Esophagus muscularis mucosa (tissue), 3 donors: Measurements from ENCODE around the gene CAPN8.

Source experiments
- POLR2AphosphoS5 ChIP-seq, 2 donors: sonication (generic); formaldehyde crosslinking; IDR thresholded peaks; one replicate each; pipeline ENCODE4 v1.6.1; 2017; ENCODE audit warnings: antibody characterized with exemption in 2 of 2
- TF ChIP-seq, protein P1 (sequence below), 3 experiments: fragments of 200-600 bp in 2 of 3; fragments of 450-650 bp in 1 of 3; sonication (generic) in 2 of 3; IDR thresholded peaks; one replicate each; pipeline ENCODE4 v1.5.1; 2017 to 2019; ENCODE audit warnings: antibody characterized with exemption in 3 of 3, mild to moderate bottlenecking in 2 of 3, moderate library complexity in 1 of 3

DNA sequence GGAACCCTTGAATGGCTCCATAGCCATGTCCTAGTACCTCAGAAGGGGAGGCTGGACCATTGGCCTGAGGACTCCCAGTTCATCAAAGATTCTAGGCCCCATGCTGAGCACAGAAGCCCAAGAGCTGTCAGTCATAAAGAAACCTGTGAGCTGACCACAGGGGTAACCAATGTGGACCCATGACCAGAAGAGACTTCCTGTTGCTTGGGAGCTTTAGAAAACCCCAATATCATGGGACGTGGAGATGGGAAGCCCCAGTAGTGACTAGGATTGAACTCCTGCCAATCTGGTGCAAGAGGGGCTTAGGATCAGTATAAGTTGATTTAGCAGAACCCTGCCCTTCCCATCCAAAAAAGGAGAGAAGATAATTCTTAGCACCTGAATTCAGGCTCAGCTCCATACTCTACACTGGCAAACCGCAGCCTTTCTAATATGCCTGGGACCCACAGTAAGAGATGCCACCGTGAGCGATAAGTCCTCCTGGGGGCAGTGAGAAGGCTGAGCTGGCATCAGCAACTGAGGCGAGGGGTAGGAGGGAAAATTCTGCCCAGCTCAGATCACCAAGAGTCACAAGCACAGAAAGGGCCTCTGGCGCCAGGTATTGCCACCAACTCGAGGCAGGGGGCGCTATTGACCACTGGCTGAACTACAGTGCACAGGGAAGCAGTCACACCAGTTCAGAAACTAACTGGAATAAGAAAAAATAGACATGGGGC is 108.9 kb downstream of the CAPN8 start:
- TF ChIP-seq, protein P1, sequence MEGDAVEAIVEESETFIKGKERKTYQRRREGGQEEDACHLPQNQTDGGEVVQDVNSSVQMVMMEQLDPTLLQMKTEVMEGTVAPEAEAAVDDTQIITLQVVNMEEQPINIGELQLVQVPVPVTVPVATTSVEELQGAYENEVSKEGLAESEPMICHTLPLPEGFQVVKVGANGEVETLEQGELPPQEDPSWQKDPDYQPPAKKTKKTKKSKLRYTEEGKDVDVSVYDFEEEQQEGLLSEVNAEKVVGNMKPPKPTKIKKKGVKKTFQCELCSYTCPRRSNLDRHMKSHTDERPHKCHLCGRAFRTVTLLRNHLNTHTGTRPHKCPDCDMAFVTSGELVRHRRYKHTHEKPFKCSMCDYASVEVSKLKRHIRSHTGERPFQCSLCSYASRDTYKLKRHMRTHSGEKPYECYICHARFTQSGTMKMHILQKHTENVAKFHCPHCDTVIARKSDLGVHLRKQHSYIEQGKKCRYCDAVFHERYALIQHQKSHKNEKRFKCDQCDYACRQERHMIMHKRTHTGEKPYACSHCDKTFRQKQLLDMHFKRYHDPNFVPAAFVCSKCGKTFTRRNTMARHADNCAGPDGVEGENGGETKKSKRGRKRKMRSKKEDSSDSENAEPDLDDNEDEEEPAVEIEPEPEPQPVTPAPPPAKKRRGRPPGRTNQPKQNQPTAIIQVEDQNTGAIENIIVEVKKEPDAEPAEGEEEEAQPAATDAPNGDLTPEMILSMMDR (IDR thresholded peaks at IDR 0.05): peak in 1 of 3 experiments; percentile 28
- no peak for TF ChIP-seq POLR2AphosphoS5 (IDR thresholded peaks at IDR 0.05)
